ENCODE data around the gene PAM16.
A peak's percentile ranks its signal among the peaks of the same experiment; 100 is the strongest.

The PAM16 gene

GRCh38 chr16:4325253-4325758 lies 25.8 kb downstream of the PAM16 start:
- H3K4me3 Mint-ChIP-seq, result no peak overlapping the region

DNA sequence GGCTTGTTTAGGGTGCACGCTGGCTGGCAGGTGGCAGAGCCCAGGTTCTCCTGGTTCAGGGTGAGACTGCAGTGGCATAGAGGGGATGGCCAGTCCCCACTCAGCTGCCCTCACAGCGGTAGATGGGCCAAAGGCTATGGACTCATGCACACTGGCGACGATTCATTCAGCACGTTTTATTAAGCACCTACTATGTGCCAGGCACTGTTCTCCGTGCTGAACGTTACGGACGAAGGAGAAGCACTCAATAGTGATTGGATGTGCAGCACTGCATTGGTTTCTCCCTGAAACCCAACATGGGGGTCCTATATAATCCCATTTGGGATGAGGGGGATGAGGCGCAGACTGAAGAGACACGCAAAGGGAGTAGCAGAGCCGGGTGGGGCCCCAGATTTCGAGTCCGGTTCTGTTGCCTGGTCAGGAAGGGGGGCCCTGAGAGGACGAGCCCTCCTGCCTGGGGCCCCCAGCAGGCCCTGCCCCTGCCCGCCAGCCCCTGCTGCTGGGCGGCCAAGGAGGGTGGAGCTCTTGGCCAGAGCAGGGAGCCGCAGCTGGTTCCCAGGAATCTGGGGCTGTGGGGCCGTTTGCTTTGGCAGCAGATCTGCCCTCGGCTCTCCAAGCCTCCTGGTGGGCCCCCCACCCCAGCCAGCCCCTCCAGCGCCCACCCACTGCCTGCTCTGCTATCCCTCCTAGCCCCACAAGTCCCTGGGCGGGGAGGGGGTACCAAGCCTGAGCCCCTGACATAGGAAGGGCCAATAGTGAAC lies 26.4 kb downstream of the PAM16 start:
- Mint-ChIP-seq H3K27me3 (peaks cover 21% of the 10 kb centered on the region), H3K4me1 (peaks cover 25% of the 10 kb centered on the region), H3K27ac (no peak overlapping the region), H3K4me3 (no peak overlapping the region), H3K36me3 (no peaks in the 10 kb centered on the region), H3K9me3 (no peaks in the 10 kb centered on the region)
- no peak for ATAC-seq

More at GRCh38 chr16:4325253-4325758, 25.8 kb downstream of the PAM16 start:
- Mint-ChIP-seq H3K4me1 (peaks cover 26% of the 10 kb centered on the region), H3K9me3 (no peaks in the 10 kb centered on the region), H3K36me3 (no peaks in the 10 kb centered on the region), H3K27ac (no peak overlapping the region), H3K27me3 (peaks cover 20% of the 10 kb centered on the region)
- ATAC-seq, result peak; percentile 51

DNA sequence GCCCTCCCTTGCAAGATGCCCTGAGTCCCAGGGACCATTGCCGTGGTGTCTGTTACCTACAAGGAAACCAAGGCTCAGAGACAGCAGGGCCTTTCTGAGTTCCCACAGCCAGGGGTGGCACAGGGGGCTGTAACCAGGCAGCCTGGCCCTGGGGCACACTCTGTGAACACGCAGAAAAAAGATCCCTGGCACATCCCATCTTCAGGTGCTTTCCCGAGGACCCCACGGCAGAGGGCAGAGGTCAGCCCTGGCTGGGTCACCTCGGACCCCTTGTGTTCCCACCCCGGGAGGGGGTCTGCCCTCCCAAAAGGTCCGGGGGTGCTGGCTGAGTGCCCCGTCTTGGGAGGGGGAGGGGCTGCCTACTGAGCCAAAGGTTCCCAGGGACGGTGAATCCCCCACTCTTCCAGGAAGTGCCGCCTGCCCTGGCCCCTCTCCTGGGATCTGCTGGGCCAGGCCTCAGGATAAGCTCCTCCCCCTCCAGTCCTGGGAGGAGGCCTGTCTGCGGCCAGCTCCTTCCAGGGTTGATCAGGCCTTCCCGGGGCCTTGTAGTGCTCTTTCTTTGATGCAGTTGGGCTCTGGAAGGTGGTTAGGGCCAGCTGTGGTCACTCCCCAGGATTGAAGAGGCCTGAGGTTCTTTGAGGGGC lies 27.2 kb downstream of the PAM16 start:
- Mint-ChIP-seq H3K4me3 (no peak overlapping the region), H3K27me3 (peaks cover 21% of the 10 kb centered on the region), H3K36me3 (no peaks in the 10 kb centered on the region), H3K4me1 (peaks cover 29% of the 10 kb centered on the region), H3K9me3 (no peaks in the 10 kb centered on the region), H3K27ac (no peak overlapping the region)
- ATAC-seq, result no peak

- ATAC-seq, result no peak
- H3K36me3 Mint-ChIP-seq, result no peaks in the 10 kb centered on the region
- H3K4me3 Mint-ChIP-seq, result no peak overlapping the region
- no peak overlapping the region for H3K27ac Mint-ChIP-seq
- peaks cover 29% of the 10 kb centered on the region for H3K4me1 Mint-ChIP-seq
- H3K9me3 Mint-ChIP-seq, result no peaks in the 10 kb centered on the region
- peaks cover 20% of the 10 kb centered on the region for H3K27me3 Mint-ChIP-seq
Observed at GRCh38 chr16:4323071-4323844, 27.9 kb downstream of the PAM16 start.

DNA sequence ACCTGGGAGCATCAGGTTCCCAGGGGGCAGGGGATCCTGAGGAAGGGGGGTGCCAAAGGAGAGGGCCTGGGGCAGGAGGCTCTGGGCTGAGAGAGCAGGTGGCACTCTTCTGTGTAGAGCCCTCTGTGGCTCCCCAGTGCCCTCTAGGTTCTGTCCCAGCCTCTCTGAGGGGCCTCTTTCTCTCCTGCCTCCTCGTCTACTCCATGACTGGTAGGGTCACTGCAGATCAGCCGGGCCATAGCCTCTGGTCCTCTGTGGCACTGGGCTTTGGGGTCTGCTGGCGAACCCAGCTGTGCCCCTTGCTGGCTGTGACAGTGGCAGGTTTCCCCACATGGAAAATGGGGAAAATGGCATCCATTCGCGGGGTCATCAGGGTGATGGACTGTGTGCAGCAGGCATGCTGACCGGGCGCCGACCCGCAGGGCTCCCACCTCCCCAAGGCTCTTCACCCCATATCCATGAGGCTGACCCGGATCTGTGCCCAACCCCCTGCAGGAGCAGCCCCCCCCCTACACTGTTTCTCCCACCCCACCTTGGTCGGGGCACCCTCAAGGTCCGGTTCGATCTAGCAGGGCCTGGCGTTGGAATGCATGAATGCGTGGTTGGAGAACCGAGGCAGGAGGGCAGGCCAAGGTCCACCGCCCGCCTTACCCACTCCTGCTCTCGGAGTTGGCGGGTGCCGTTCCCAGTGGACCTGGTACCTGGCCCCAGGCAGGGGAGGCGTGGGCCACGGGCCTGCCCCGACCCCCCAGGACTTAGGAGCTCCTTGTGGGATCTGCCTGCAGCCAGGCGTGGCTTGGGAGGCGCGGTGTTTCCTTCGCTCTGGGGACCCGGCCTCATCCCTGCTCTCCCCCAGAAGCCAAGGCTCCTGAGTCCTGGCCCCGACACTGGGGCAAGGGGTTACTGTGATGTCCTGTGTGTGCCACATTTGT lies 28.7 kb downstream of the PAM16 start:
- Mint-ChIP-seq H3K27ac (no peak overlapping the region), H3K9me3 (no peaks in the 10 kb centered on the region), H3K4me1 (peaks cover 32% of the 10 kb centered on the region), H3K4me3 (no peak overlapping the region), H3K36me3 (no peaks in the 10 kb centered on the region), H3K27me3 (peaks cover 25% of the 10 kb centered on the region)
- ATAC-seq, result no peak

DNA sequence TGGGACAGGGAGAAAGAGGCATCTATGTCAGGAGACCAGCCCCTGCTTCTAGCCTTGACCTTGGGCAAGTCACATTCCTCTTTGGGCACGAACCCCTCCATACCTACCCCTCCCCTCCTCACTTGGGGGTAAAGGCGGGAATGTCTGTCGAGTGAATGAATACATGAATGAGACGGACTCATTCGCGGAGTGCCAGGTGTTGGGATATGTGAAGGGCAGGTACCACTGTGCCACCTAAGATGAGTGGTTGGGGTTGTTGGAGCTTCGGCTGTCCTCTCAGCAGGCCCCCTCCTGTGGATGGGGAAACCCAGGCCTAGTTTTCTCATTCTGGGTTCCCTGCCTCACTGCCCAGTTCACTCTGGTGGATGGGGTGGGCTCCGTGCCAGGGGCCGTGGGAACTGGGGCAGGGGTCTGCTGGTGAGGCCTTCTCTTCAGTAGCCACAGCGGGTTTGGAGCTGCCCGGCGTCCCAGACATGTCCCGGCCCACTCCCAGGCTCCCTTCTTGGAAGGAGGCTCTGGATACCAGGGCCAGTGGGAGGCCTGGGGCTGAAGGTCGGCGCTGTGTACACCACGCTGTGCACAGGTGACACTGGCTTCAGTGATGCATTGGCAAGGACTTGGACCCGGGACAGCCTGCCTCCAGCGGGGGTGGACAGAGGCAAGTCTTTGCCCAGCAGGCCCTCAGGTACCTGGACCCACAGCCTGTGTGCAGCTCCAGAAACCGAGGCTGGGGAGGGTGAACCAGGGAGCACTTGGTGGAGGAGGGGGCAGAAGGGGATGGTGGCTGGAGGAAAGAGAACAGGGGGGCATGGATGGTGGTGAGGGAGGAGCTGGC lies 29.6 kb downstream of the PAM16 start:
- Mint-ChIP-seq H3K4me1 (peaks cover 34% of the 10 kb centered on the region), H3K27me3 (peaks cover 25% of the 10 kb centered on the region), H3K9me3 (no peaks in the 10 kb centered on the region), H3K27ac (no peak overlapping the region), H3K36me3 (no peaks in the 10 kb centered on the region), H3K4me3 (no peak overlapping the region)
- ATAC-seq, result no peak

- Mint-ChIP-seq H3K4me3 (no peak overlapping the region), H3K27ac (no peak overlapping the region), H3K4me1 (peaks cover 33% of the 10 kb centered on the region), H3K36me3 (no peaks in the 10 kb centered on the region), H3K9me3 (no peaks in the 10 kb centered on the region), H3K27me3 (peaks cover 25% of the 10 kb centered on the region)
- no peak for ATAC-seq
Observed at GRCh38 chr16:4320571-4321137, 30.5 kb downstream of the PAM16 start.

GRCh38 chr16:4319454-4320421 lies 31.4 kb downstream of the PAM16 start:
- no peak overlapping the region for H3K4me3 Mint-ChIP-seq
- no peaks in the 10 kb centered on the region for H3K9me3 Mint-ChIP-seq
- peak; percentile 78 for ATAC-seq
- peaks cover 31% of the 10 kb centered on the region for H3K4me1 Mint-ChIP-seq
- H3K27ac Mint-ChIP-seq, result no peak overlapping the region
- H3K36me3 Mint-ChIP-seq, result no peaks in the 10 kb centered on the region
- H3K27me3 Mint-ChIP-seq, result peaks cover 30% of the 10 kb centered on the region

- Mint-ChIP-seq H3K4me1 (peaks cover 35% of the 10 kb centered on the region), H3K27ac (no peak overlapping the region), H3K27me3 (peaks cover 38% of the 10 kb centered on the region), H3K36me3 (no peaks in the 10 kb centered on the region), H3K4me3 (no peak overlapping the region), H3K9me3 (no peaks in the 10 kb centered on the region)
- no peak for ATAC-seq
Observed at GRCh38 chr16:4318967-4319366, 32.2 kb downstream of the PAM16 start.

DNA sequence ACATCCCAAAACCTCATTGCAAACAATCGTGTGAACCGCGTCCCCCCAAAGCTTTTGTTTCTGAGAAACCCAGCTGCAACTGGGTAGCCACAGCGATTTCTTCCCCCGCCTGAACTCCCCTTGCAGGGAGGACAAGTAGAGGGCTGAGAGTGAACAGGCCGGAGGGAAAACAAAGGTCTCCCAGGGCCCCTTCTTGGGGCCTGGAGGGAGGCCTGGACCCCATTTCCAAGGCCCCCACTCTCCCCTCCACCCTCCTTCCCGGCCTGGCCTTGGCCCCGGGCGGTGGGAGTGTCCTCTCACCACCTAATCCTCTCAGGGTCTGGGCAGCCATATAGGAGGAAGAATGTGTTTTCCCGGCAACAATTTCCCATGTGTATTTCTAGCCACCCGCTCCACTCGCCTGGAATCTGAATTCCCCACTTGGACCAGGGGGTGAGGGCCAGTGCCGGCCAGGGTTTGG lies 32.6 kb downstream of the PAM16 start:
- Mint-ChIP-seq H3K4me3 (no peak overlapping the region), H3K27me3 (peaks cover 43% of the 10 kb centered on the region), H3K36me3 (no peaks in the 10 kb centered on the region), H3K4me1 (peaks cover 36% of the 10 kb centered on the region), H3K27ac (no peak overlapping the region), H3K9me3 (no peaks in the 10 kb centered on the region)
- no peak for ATAC-seq

DNA sequence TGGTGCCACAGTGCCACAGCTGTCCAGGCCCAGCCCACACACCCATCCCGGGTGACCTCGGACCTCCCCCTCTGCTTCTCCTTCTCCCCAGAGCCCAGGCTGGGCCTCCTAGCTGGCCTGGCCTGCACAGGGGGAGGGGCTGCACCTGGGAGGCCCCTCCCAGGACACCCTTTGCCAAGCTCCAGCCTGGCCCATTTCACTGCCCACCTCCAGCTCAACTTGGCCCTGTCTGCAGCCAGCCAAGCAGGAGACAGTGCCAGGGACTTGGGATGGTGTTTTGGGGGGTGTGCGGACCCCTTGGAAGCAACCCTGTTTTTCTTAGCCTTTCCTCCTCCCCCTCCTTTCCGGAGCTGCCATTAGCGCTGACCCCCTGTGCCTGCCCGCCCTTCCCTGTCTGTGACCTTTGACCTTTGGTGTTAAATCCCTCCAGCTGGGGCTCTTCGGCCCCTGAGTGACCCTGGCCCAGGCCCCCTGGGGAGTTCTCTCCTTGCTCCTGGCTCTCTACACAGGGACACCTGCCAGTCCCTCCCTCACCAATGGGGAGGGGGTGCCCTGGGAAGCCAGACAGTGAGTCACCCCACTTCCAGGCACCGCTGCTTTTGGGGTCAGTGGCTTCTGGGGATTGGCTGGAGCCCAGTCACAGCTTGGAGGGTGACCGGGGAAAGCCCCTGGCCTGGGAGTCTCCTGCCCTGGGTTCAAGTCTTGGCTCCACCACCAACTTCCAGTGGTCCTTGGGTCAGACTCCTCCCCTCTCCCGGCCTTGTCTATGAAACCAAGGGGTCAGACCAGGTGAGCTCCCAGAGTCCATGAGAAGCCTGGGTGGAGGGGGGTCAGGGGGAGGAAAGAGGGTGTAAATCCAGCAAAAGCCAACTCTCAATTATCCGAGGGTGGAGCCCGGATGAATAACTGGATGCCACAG lies 33.3 kb downstream of the PAM16 start:
- H3K36me3 Mint-ChIP-seq, result no peaks in the 10 kb centered on the region
- no peak overlapping the region for H3K27ac Mint-ChIP-seq
- no peaks in the 10 kb centered on the region for H3K9me3 Mint-ChIP-seq
- H3K4me3 Mint-ChIP-seq, result no peak overlapping the region
- peaks cover 36% of the 10 kb centered on the region for H3K4me1 Mint-ChIP-seq
- peaks cover 43% of the 10 kb centered on the region for H3K27me3 Mint-ChIP-seq
- no peak for ATAC-seq

All from stimulated activated memory B cell treated with anti-CD40 and anti-IgM and Interleukin-4, amounts not matched to agents 10 μg/mL and 1 μg/mL and 100 μg/mL, for 72 hours (primary cell).